SK-N-MC (cell line): ENCODE data around the gene XPO5.

Experiments used
- DNase-seq: peaks from one replicate; pipeline ENCODE4 v3.0.0-alpha.2; 2011; ENCODE audit warnings: low read depth, low spot score
- H3K27ac ChIP-seq: fragments of 200-600 bp; sonication (generic); 2 replicates; pipeline ENCODE4 v1.5.1; 2016; ENCODE audit warnings: mixed run types
- H3K36me3 ChIP-seq: fragments of 200-600 bp; sonication (generic); 2 replicates; pipeline ENCODE4 v1.6.1; 2017; ENCODE audit warnings: antibody characterized with exemption, low read length, mixed read lengths; ENCODE audit not compliant: insufficient read depth
- H3K4me3 ChIP-seq: fragments of 200-600 bp; sonication (generic); 2 replicates; pipeline ENCODE4 v1.5.1; 2016
- H3K9ac ChIP-seq: fragments of 200-600 bp; sonication (generic); 2 replicates; pipeline ENCODE4 v1.8.0; 2017; ENCODE audit warnings: mixed run types, mixed read lengths; ENCODE audit not compliant: insufficient read length
- H3K9me3 ChIP-seq: fragments of 200-600 bp; sonication (generic); 2 replicates; pipeline ENCODE4 v1.6.1; 2017; ENCODE audit warnings: low read depth, mild to moderate bottlenecking, antibody characterized with exemption, low read length, moderate library complexity, mixed read lengths
- EZH2 ChIP-seq: fragments of 200-600 bp; sonication (generic); IDR thresholded peaks from one replicate; pipeline ENCODE4 v1.6.1; 2017; ENCODE audit warnings: antibody characterized with exemption
- FOXP2 ChIP-seq: optimal IDR thresholded peaks from 2 replicates; pipeline ENCODE3; 2011; ENCODE audit warnings: mild to moderate bottlenecking, moderate library complexity; ENCODE audit not compliant: insufficient read depth; ENCODE audit errors: extremely low read length, control extremely low read depth
- POLR2AphosphoS5 ChIP-seq: IDR thresholded peaks from 2 replicates; pipeline ENCODE4 v1.6.1; 2012; ENCODE audit warnings: mild to moderate bottlenecking, low read depth, low read length, borderline replicate concordance

The XPO5 gene

DNA sequence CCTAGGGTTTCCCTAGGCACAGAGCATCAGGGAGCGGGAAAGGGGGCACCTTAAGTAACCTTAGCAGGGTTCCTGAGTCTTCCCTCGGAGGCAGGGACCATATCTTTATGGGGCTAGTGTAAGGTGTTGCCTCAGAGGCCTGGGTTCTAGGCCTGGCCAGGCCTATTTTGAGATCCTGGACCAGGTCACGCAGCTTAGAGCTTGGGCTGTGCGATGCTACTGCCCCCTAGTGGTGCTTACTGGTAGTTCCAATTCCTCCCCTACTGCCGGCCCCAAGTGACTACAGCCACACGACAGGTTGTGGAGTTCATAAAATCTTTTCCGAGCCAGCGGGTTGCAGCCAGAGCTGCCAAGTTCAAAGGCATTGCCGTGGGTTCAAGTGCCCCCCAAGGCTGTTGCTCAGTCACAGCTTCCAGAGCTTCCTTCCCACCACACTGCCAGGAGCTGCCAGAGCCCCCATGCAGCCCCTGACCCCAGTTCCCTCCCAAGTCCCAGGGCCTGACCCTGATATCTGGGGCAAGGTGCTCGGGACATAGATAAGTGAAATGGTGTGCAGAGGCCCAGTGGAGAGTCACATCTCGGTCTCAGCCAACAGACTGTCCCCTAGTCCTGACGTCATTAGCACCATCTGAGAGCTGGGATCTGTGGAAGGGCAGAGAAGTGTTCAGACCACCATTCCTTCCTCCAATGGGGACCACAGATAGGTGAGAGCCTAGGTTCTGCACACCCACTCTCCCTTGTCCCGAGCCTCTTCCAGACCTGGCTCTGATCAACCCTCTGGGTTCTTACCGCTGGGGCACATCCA is 69.0 kb downstream of the XPO5 start:
- Histone ChIP-seq H3K9ac (no peak overlapping the region), H3K36me3 (peaks cover 9% of the 10 kb centered on the region; the same call in 1 of the 2 replicates), H3K4me3 (no peak overlapping the region), H3K27ac (no peak overlapping the region), H3K9me3 (no peaks in the 10 kb centered on the region)
- peak; percentile 51 for DNase-seq
- TF ChIP-seq POLR2AphosphoS5 (0 out of 2 replicates have a peak, but pooled peaks have one; percentile 29), FOXP2 (no peak), EZH2 (no peak)

DNA sequence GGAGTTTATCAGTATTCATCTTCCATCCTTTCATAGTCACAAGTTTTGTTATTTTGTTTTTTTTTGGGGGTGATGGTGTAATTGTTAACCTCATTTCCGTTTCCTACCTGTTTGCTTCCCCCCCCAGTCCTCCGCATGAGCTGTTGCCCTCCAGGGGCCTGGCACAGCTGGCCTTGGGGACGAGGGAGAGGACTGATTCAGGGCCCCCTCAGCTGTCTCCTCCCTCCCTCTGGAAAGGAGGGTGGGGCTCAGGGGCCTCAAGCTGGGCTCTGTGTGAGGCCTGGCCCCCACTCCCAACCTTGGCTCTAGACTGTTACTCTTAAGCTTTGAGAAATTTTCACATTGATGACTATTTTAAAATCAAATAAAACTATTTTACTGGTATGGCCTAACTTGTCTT is 69.7 kb downstream of the XPO5 start:
- Histone ChIP-seq H3K9ac (no peak overlapping the region), H3K36me3 (peaks cover 7% of the 10 kb centered on the region; the same call in 1 of the 2 replicates), H3K4me3 (no peak overlapping the region), H3K9me3 (no peaks in the 10 kb centered on the region), H3K27ac (no peak overlapping the region)
- TF ChIP-seq FOXP2, result no peak
- TF ChIP-seq EZH2, result no peak
- TF ChIP-seq POLR2AphosphoS5, result no peak
- DNase-seq, result no peak

DNA sequence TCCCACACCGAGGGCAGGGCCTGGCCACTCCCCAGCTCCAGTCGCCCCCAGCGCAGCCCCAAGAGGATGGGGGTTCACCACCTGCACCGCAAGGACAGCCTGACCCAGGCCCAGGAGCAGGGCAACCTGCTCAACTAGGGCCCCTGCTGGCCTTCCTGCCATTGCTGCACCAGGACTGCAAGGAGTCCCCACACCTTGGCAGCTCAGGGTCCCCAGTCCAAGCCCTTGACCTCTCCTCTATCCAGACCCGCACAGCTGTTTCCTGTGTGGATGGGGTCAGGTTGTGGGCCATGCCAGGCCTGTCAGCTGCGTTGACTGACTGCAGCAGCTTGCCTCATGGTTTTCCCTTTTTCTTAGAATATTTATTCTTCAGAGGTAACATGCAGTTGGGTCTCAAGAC is 70.1 kb downstream of the XPO5 start:
- no peak overlapping the region for H3K9ac ChIP-seq
- no peaks in the 10 kb centered on the region for H3K9me3 ChIP-seq
- no peak overlapping the region for H3K27ac ChIP-seq
- no peak overlapping the region for H3K4me3 ChIP-seq
- H3K36me3 ChIP-seq, result peaks cover 11% of the 10 kb centered on the region; the same call in 1 of the 2 replicates
- TF ChIP-seq POLR2AphosphoS5, result no peak
- no peak for TF ChIP-seq EZH2
- no peak for TF ChIP-seq FOXP2
- DNase-seq, result no peak

DNA sequence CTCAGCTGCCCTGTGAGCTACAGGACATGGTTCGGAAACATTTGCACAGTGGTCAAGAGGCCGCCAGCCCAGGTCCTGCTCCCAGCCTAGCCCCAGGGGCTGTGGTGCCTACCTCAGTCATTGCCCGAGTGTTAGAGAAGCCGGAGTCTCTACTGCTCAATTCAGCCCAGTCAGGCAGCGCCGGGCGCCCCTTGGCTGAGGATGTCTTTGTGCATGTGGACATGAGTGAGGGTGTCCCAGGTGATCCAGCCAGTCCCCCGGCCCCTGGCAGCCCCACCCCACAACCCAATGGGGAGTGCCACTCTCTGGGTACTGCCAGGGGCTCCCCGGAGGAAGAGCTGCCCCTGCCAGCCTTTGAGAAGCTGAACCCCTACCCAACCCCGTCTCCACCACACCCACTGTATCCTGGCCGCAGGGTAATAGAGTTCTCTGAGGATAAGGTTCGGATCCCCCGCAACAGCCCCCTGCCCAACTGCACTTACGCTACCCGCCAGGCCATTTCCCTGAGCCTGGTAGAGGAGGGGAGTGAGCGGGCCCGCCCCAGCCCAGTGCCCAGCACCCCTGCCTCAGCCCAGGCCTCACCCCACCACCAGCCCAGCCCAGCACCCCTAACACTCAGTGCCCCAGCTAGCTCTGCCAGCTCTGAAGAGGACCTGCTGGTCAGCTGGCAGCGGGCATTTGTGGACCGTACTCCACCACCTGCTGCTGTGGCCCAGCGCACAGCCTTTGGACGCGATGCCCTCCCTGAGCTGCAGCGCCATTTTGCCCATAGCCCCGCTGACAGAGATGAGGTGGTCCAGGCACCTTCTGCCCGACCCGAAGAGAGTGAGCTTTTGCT is 70.9 kb downstream of the XPO5 start:
- no peak for TF ChIP-seq FOXP2
- no peak for TF ChIP-seq POLR2AphosphoS5
- TF ChIP-seq EZH2, result no peak
- Histone ChIP-seq H3K36me3 (peaks cover 18% of the 10 kb centered on the region; the same call in 1 of the 2 replicates), H3K4me3 (no peak overlapping the region), H3K9me3 (no peaks in the 10 kb centered on the region), H3K27ac (no peak overlapping the region), H3K9ac (no peak overlapping the region)
- DNase-seq, result no peak

DNA sequence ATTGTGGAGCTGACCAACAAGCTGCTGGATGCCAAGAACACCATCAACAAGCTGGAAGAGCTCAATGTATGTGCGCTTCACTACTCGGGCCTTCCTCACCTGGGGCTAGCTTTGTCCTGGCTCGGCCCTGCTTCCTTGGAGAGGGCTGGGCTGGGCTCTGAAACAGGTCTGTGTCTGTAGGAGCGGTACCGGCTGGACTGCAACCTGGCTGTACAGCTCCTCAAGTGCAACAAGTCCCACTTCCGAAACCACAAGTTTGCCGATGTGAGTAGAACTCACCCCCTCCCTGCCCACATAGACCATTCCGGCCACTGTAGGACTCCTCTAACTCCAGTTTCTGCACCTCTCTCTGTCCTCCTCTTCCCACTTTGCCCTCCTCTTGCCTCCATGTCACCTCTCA is 72.4 kb downstream of the XPO5 start:
- H3K27ac ChIP-seq, result no peak overlapping the region
- no peak for DNase-seq
- H3K9ac ChIP-seq, result no peak overlapping the region
- no peak for TF ChIP-seq POLR2AphosphoS5
- TF ChIP-seq FOXP2, result no peak
- TF ChIP-seq EZH2, result no peak
- peaks cover 33% of the 10 kb centered on the region; the same call in 1 of the 2 replicates for H3K36me3 ChIP-seq
- H3K9me3 ChIP-seq, result no peaks in the 10 kb centered on the region
- H3K4me3 ChIP-seq, result no peak overlapping the region

DNA sequence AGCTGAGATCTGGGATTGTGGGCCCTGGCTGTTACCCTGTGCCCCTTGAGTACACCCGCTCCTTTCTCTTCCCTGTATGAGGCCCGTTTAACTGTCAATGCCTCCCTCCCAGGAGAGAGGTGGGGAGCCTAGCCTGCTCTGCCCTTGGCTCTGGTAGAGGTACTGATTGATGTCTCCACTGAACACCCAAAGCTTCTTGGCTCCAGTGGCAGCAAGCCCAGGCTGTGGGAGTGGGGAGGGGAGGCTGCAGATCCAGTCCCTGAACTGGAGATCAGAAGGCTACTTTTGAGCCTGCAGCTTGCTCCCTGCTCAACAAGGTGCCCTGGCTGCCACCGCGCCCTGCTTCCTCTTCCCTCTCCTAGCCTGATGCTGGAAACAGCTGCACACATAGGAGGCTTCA is 73.2 kb downstream of the XPO5 start:
- TF ChIP-seq FOXP2, result no peak
- no peak overlapping the region for H3K9ac ChIP-seq
- no peak for DNase-seq
- H3K4me3 ChIP-seq, result no peak overlapping the region
- H3K36me3 ChIP-seq, result peaks cover 38% of the 10 kb centered on the region; the same call in 1 of the 2 replicates
- H3K9me3 ChIP-seq, result no peaks in the 10 kb centered on the region
- no peak overlapping the region for H3K27ac ChIP-seq

DNA sequence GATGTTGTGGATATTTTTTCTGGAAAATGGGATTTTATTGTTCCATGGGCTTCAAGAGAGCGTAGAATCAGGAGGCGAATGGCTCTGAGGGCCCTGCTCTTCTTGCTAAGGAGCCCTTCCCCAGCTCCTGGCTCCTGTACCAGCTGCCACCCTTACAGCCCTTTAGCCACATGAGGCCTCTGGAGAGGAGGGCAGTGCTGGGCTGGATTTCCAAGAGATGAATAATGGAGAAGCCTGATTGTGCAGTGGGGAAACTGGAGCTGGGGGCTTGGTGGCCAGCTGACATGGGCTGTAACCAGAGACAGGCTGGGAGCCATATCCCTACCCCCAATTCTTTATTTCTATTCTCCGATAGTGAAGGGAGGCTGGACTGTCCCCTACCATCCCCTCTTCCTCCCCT is 74.9 kb downstream of the XPO5 start:
- peaks cover 40% of the 10 kb centered on the region; the same call in 1 of the 2 replicates for H3K36me3 ChIP-seq
- no peak overlapping the region for H3K27ac ChIP-seq
- H3K4me3 ChIP-seq, result no peak overlapping the region
- H3K9ac ChIP-seq, result no peak overlapping the region
- TF ChIP-seq EZH2 (no peak), FOXP2 (no peak), POLR2AphosphoS5 (no peak)
- no peaks in the 10 kb centered on the region for H3K9me3 ChIP-seq
- no peak for DNase-seq
